Kidney (tissue), 14 donors: ENCODE measurements around the gene SNAPC4. TPM values are rescaled to one million over a fixed set of nuclear protein-coding genes. Genes with fewer than 3 reads are reported as not detected.

ENCODE experiments used
- DNase-seq, 5 donors: peaks; one replicate each; pipeline ENCODE4 v3.0.0-alpha.2; 2013 to 2020
- FAIRE-seq: peaks from 2 replicates; lab custom pipeline; 2012; peaks lifted over from hg19 to GRCh38; lab: Jason Lieb, UNC
- H3K27ac ChIP-seq, 2 donors: one replicate each; pipeline ENCODE4 v1.7.0; 2013; ENCODE audit warnings: low read depth in 2 of 2, low read length in 2 of 2, inconsistent platforms in 1 of 2
- H3K27me3 ChIP-seq: one replicate; pipeline ENCODE4 v1.7.1; 2013; ENCODE audit warnings: low read length, inconsistent platforms; ENCODE audit not compliant: control insufficient read depth, insufficient read depth
- H3K36me3 ChIP-seq, 3 donors: one replicate each; pipeline versions ENCODE4 v1.7.0 to v1.7.1; 2013; ENCODE audit warnings: low read length in 3 of 3, control low read depth in 1 of 3, inconsistent platforms in 1 of 3; ENCODE audit not compliant: insufficient read depth in 3 of 3, control insufficient read depth in 2 of 3
- H3K4me1 ChIP-seq, 3 donors: one replicate each; pipeline versions ENCODE4 v1.7.0 to v1.7.1; 2013; ENCODE audit warnings: low read length in 3 of 3, inconsistent platforms in 1 of 3, low read depth in 1 of 3; ENCODE audit not compliant: control insufficient read depth in 2 of 3, insufficient read depth in 2 of 3
- H3K4me3 ChIP-seq, 3 donors: one replicate each; pipeline versions ENCODE4 v1.7.0 to v1.8.1; 2013; ENCODE audit warnings: low read length in 3 of 3, control low read depth in 1 of 3, inconsistent platforms in 1 of 3
- H3K9ac ChIP-seq, 3 donors: one replicate each; pipeline versions ENCODE4 v1.7.0 to v1.7.1; 2013; ENCODE audit warnings: low read length in 3 of 3, control low read depth in 1 of 3, inconsistent platforms in 1 of 3
- H3K9me3 ChIP-seq, 3 donors: one replicate each; pipeline versions ENCODE4 v1.7.0 to v1.7.1; 2013; ENCODE audit warnings: low read length in 3 of 3, control low read depth in 1 of 3, inconsistent platforms in 1 of 3; ENCODE audit not compliant: control insufficient read depth in 2 of 3, insufficient read depth in 1 of 3
- intact Hi-C: fragments of 100-400 bp; cut with DNase I; formaldehyde crosslinking; loops from one replicate; pipeline ENCODE4 v1.11.1; 2022
- polyA plus RNA-seq: library from polyadenylated mRNA; stranded (reverse); fragments of 350-450 nt; fragmentation: Illumina TruSeq; extraction: RNeasy Lipid Tissue Mini Kit (QIAGEN cat#74804); gene quantifications from one replicate; pipeline ENCODE4 v1.2.3, GENCODE V29; 2014; ENCODE audit warnings: low read depth, low replicate concordance; ENCODE audit not compliant: insufficient read depth
- total RNA-seq: library from RNA; stranded (reverse); fragmentation: NEBNext Ultra II Directional; extraction: Animal tissue kit (Norgen Biotek cat#: 25700); gene quantifications from one replicate; pipeline ENCODE4 v1.2.1, GENCODE V29; 2021
- TF ChIP-seq, protein P1 (sequence below): IDR thresholded peaks from 3 replicates; pipeline ENCODE4 v1.5.1; 2012; ENCODE audit warnings: mild to moderate bottlenecking, moderate library complexity, borderline replicate concordance; ENCODE audit not compliant: insufficient read depth; ENCODE audit errors: extremely low read depth
- donor health status: control.
- donor health status: control.
- donor health status: control.
- donor health status: control.
- donor health status: control.
- donor health status: DM: yes; HTN: yes; CAD: no.
- donor health status: Normal renal cell carcinoma (clear cell type).

SNAPC4 gene
- total and polyA plus RNA-seq, 2 donors from 2014 or later = 3.2 to 11.0 TPM

DNA sequence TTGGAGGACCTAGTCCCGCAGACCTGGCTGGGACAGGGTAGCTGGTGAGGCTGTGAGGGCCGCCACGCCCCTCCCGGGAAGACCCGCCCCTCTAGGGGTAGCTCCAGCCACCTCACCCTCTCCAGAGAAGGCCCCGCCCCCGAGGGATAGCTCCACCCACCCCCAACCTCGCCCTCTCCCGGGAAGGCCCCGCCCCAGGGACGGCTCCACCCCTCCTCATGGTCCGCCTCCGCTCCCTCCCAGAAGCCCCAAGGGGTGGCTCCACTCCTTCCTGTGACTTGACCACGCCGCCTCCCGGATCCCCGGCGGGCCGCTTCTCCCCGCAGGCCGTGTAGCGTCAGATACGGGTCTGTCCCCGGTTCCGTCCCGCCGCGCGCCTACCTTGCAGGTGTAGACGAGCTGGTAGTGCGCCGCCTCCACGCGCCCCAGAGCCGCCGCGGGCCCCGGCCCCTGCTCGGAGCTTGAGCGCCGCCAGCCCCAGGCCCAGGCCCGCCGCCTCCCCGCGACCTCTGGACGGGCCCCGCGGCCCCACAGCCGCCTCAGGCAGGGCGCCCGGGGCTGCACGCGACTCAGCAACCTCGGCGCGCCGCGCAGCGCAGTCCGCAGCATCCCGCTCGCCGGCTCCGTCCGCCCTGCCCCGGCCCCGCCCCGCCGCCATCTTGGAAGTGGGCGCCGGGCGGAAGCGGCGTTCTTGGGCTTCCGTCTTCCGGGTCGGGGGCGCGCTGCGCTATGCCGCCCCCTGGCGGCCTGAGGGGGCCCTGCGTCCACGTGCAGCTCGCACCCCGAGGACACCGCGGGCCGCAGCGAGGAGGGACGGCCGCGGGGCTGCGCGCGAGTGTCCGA lies 36.6 kb downstream of the SNAPC4 start, which contains the start of gene DNLZ:
Gene DNLZ, minus strand, starts transcription at position 639 of the 843 bp plus-strand sequence. Its CDS starts 30 bp downstream, at position 609.
- intact Hi-C loops = no loop called here
- DNase-seq (peak; percentile 95 to 99 (median 97)), FAIRE-seq (no peak)
- TF ChIP-seq, protein P1, sequence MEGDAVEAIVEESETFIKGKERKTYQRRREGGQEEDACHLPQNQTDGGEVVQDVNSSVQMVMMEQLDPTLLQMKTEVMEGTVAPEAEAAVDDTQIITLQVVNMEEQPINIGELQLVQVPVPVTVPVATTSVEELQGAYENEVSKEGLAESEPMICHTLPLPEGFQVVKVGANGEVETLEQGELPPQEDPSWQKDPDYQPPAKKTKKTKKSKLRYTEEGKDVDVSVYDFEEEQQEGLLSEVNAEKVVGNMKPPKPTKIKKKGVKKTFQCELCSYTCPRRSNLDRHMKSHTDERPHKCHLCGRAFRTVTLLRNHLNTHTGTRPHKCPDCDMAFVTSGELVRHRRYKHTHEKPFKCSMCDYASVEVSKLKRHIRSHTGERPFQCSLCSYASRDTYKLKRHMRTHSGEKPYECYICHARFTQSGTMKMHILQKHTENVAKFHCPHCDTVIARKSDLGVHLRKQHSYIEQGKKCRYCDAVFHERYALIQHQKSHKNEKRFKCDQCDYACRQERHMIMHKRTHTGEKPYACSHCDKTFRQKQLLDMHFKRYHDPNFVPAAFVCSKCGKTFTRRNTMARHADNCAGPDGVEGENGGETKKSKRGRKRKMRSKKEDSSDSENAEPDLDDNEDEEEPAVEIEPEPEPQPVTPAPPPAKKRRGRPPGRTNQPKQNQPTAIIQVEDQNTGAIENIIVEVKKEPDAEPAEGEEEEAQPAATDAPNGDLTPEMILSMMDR = peak; percentile 98
- Histone ChIP-seq H3K27me3 (no peaks in the 10 kb centered on the region), H3K36me3 (no peaks in the 10 kb centered on the region), H3K9me3 (no peaks in the 10 kb centered on the region), H3K9ac (no peak within 1 kb of the TSS), H3K4me1 (peaks cover 0 to 10% (median 0%) of the 10 kb centered on the region in 3 donors), H3K4me3 (peak within 1 kb of the TSS in 1 of 3 donors; percentile 55), H3K27ac (peak within 1 kb of the TSS; percentile 67 to 69)

DNA sequence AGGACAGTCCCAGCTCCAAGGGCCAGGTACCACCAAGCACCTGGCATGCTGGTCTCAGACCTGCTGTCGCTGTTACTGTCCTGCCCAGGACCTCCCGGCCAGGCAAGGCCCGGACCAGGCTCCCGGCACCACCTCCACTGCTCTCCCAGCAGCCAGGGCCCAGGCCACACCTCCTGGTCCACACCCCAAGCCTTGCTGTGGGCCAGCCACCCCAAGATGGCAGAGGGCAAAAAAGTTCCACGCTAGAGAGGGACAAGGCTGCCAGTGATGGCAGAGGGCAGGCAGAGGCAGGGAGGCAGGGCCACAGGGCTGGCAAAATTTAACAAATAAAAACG lies 37.6 kb downstream of the SNAPC4 start:
- TF ChIP-seq, protein P1 = no peak
- Histone ChIP-seq H3K27me3 (no peaks in the 10 kb centered on the region), H3K36me3 (no peaks in the 10 kb centered on the region), H3K27ac (no peak overlapping the region), H3K9me3 (no peaks in the 10 kb centered on the region), H3K4me3 (no peak overlapping the region), H3K4me1 (peaks cover 0 to 10% (median 0%) of the 10 kb centered on the region in 3 donors), H3K9ac (no peak overlapping the region)
- intact Hi-C loops = no loop called here
- DNase-seq (no peak), FAIRE-seq (no peak)

DNA sequence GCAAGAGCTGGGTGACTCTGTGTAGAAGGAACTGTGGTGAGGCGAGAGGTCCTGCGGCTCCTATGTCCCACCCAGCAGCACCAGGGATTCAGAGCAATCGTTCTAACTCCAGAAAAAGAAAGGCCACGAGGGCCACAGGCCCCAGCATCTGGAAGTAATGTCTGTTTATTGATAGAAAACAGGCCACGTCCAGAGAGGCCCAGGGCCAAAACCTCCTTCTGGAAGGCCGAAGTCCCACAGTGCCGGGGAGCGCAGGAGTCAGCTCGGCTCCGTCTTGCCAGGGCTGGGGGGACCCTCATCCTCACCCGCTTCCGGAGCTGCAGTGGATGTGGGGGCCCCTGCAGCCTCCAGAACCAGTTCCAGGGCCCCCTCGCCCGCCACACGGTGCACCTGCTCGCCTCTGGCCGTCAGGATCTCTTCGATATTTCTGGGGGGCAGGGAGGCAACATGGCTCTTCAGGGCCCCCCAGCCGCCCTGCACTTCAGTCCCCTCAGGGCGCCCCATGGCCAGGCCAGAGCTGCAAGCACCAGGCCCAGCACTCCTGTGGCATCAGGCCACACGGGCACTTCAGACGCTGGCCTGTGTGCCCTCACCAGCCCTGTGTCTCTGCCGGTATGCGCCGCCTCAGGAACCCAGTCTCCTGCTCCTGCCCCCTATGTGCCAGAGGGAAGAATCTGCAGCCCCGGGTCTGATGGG lies 38.1 kb downstream of the SNAPC4 start:
- intact Hi-C loops = no loop called here
- H3K4me3 ChIP-seq = no peak overlapping the region
- H3K36me3 ChIP-seq = no peaks in the 10 kb centered on the region
- TF ChIP-seq, protein P1 = no peak
- DNase-seq (no peak), FAIRE-seq (no peak)
- H3K4me1 ChIP-seq = peaks cover 0 to 10% (median 0%) of the 10 kb centered on the region in 3 donors
- no peak overlapping the region for H3K27ac ChIP-seq
- H3K9me3 ChIP-seq = no peaks in the 10 kb centered on the region
- no peak overlapping the region for H3K9ac ChIP-seq
- no peaks in the 10 kb centered on the region for H3K27me3 ChIP-seq
